GM12875 (cell line): ENCODE results near the gene ETV5.
A peak's percentile ranks its signal among the peaks of the same experiment; 100 is the strongest.

ENCODE experiments used
- H3K4me3 ChIP-seq: one replicate; pipeline ENCODE4 v1.5.1; 2011; ENCODE audit warnings: low read depth, low read length, control low read depth
- TF ChIP-seq, protein P1 (sequence below): IDR thresholded peaks from 2 replicates; pipeline ENCODE4 v1.5.1; 2011; ENCODE audit warnings: low read depth, mild to moderate bottlenecking, control low read depth, inconsistent platforms, low read length, moderate library complexity, borderline replicate concordance; ENCODE audit not compliant: insufficient read depth

ETV5 gene

DNA sequence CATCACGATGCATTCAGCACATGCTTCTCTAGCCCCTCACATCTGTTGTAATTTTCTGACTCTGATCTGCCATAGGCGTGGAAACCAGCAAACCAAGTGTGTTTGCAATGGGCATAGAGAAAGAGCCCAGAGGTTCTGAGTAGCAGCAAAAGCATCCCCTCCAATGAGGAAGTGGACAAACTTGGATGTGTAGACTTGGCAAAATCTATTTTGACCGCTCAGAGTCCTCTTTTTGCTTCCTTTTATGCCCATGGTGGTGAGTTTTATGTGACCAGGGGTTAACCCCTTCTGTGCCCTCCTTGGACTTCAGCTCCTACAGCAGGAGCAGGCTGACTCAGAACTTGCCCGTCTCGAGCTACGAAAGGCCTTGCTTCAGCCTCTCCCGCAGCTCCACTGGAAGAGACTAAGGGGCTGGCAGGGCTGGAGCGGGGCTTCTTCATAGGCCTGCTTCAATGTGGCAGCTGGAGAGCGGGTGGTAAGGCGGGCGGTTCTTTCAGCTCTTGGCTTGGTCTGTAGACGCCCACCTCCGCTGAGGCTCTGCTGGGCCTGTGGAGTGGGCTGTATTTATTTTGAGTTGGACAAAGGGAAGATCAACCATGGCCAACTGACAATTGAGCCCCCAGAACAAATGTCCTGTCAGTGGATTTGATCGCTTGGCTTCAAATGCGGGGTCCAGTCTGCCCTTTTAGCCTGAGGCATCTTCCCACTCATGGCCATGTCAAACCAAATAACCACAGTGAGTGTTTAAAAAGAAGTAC, 6.5 kb upstream of the ETV5 start:
- TF ChIP-seq, protein P1, sequence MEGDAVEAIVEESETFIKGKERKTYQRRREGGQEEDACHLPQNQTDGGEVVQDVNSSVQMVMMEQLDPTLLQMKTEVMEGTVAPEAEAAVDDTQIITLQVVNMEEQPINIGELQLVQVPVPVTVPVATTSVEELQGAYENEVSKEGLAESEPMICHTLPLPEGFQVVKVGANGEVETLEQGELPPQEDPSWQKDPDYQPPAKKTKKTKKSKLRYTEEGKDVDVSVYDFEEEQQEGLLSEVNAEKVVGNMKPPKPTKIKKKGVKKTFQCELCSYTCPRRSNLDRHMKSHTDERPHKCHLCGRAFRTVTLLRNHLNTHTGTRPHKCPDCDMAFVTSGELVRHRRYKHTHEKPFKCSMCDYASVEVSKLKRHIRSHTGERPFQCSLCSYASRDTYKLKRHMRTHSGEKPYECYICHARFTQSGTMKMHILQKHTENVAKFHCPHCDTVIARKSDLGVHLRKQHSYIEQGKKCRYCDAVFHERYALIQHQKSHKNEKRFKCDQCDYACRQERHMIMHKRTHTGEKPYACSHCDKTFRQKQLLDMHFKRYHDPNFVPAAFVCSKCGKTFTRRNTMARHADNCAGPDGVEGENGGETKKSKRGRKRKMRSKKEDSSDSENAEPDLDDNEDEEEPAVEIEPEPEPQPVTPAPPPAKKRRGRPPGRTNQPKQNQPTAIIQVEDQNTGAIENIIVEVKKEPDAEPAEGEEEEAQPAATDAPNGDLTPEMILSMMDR = no peak
- no peak overlapping the region for H3K4me3 ChIP-seq

DNA sequence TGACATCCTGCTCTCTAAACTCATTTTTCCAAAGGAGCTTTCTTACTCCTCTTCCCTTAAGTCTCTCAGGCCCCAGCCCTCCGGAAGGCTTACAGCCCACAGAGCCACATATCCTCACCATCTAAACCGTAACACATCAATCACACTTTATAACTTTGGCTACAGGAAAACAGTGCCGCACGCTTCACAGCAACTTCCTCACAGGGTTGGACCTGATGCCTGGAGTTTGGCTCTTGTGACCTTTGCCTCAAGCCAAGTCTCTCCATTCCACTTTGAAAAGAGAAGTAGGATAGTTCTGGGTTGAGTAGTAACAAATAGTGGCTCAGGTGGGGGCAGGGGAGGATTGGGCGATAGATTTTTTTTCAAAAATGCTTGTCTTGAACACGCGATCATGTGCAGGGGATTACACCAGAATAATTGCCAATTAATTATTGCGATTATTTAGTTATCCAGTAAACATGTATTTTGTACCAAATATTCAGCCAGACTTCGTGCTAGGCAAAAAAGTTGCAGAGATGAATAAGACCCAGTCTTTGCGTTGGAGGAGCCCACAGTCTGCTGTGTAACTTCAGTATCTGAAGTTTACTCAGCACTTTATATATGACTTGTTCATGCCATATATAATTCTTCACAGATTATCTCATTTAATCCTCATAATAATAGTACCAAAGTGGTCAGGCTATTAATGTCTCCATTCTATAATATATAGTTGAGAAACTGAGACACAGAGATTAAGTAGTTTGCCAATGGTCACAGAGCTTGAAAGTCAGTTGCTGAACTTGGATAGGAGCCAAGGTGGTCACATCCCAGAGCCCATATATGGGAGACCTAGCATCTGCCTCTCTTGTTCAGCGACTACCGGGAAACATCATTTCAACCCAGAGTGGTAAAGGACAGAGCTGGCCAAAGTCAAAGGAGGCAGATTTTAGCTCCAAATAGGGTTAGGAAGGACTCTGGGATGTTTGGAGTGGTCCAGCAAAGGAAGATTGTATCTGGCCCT, 2.4 kb upstream of the ETV5 start:
- TF ChIP-seq, protein P1 = no peak
- no peak overlapping the region for H3K4me3 ChIP-seq

DNA sequence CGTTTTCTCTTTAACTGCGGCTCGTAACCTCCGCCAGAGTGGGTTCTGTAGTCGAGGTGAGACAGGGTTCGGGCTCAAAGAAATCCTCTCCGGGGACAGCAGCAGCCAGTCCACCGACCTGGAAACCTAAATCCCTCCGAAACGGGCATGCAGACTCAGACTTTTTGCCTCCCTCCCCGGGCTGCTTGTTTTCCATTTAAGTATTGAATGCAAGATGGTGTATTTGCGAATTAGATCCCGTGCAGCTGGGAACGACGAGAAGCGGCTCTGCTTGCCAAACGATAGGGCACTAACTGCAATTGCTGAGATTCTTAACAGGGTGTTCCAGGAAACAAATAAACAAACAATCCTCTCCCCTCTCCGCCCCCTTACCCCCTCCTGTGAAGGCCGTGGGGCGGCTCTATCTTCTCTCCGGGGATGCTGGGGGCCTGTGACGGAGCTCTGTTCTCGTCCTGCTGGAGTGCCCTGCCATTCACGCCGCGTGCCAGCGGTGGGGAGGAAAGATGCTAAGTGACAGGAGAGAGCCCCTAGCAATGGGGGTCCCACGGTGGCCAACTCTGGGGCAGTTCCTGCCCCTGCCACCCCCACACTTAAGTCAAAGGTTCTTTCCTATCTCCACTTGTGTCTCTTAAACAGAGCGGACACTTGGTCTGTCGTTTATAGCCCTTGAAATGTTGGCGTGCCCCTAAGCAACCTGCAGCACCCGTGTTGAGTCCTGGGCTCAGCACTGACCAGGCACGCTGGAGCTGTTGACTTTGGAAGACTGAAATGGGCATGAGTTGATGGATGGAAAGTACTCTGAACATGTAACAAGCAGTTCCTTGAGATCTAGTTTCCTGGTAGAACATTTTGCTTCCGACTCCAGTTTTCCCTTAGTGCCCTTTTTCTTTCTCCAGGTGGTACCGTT, 1.3 kb upstream of the ETV5 start:
- H3K4me3 ChIP-seq = peak overlapping the region; percentile 55
- TF ChIP-seq, protein P1 = no peak

DNA sequence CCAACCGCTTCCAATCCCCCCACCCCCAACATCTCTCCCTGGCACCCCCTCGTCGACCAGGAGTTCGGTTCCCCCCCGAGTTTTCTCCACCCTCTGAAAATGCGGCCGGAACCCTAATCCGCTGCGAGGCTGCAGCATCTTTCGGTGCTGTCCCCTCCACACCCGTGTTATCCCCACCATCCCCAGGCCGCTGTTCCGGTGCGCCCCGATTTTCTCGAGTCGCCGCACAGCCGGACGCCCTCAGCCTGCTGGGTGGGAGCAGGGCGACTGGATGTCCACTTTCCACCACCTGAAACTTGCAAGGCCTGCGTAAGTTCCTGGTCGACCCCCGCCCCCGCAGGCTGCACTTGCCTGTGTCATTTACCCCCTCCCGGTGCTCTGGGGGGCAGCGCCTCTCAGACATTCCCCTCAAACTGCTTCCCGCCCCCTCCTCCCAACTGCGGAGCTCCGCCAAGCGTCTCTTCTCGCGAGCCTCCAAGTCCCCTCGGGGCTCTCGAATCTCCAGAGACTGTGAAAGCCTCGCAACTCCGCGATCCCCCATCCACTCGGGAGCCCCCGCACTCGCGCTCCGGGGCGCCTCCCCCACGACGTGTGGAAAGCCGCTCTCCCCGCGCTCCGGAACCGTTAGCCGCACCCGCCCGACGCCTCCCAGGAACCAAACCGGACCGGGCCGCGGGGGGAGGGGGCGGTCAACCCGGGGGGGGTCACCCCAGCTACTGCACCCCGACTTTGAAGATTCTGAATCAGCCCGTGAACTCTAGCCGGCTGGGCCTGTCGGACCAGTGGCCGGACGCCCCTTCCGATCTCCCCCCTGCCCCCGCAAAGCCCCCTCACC, 566 bp downstream of the ETV5 start:
- TF ChIP-seq, protein P1 = no peak
- H3K4me3 ChIP-seq = peak overlapping the region; percentile 45

DNA sequence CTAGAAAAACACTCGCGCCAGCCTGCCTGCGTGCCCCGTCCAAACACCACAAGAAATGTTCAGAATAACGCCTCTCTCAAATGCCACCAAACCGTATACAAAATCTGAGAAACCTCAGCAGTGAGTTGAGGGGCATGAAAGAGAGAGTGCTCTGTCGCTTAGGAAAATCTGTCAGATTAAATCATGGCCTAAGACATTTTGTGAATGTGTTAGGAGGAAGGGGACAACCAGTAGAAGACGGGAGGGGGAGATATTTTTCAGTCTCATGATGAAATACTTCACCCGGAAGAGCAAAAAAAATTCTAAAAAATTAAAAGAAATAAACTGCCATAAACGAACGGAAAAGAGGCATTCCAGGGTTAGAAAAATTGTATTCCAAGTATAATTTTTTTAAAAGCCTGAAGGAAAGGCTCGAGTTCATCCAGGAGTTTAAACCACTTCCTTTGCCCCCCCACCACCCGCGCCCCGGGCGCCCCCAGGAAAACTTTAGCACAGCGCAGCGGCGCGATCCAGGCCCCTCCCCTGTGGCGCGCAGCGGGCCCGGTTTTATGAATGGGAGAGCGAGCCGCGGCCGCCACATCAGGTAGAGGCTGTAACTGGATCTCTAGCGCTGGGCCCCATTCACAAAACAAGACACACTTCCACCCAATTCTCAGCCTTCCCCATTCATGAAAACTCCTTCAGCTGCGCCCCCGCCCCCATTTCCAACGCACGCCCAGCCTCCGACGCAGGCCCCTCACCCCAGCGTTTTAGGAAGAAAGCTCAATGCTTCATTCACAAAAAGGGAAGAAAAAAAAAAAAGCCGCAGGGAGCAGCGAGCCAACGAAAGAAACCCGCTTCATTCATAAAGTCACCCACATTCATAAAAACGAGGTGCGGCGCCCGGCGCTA, 1.4 kb downstream of the ETV5 start:
- TF ChIP-seq, protein P1 = no peak
- H3K4me3 ChIP-seq = peak overlapping the region; percentile 45
